Measurements from ENCODE around the gene POLR3E.

DNA sequence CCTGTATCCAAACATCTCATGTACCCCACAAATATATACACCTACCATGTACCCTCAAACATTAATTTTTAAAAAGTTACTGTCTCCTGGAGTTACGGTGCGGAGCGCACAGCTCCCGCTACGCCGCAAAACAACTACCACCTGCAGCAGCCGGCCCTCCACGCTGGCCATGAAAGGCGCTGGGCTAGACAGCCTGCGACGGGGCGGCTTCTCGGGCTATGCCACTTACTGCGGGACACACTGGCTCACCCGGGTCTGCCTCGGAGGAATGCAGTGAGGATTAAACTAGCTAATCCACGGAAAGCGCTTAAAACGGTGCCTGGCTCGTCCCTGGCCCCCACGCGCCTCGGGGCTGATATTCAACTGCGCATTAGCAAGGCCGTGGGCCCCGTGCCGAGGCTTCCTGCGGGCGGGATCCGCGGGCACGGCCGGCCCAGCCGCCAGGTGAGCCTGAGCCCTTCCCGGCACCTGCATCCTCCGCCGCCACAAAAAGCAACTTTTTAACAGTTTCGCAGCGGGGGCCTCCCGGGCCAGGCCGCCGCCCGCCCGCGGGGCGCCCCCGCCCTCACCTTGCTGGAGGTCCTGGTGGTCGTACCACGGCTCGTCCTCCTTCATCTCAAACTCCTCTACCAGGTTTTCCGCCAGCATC is 76.6 kb downstream of the POLR3E start:
- TF ChIP-seq, protein P1, sequence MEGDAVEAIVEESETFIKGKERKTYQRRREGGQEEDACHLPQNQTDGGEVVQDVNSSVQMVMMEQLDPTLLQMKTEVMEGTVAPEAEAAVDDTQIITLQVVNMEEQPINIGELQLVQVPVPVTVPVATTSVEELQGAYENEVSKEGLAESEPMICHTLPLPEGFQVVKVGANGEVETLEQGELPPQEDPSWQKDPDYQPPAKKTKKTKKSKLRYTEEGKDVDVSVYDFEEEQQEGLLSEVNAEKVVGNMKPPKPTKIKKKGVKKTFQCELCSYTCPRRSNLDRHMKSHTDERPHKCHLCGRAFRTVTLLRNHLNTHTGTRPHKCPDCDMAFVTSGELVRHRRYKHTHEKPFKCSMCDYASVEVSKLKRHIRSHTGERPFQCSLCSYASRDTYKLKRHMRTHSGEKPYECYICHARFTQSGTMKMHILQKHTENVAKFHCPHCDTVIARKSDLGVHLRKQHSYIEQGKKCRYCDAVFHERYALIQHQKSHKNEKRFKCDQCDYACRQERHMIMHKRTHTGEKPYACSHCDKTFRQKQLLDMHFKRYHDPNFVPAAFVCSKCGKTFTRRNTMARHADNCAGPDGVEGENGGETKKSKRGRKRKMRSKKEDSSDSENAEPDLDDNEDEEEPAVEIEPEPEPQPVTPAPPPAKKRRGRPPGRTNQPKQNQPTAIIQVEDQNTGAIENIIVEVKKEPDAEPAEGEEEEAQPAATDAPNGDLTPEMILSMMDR (IDR thresholded peaks at IDR 0.05) = no peak
- TF ChIP-seq POLR2AphosphoS5 (IDR thresholded peaks at IDR 0.05) (peak; percentile 25), POLR2A (IDR thresholded peaks at IDR 0.05) (no peak), EP300 (IDR thresholded peaks at IDR 0.05) (no peak)

All from gastroesophageal sphincter (tissue), 3 donors.